Measurements from ENCODE around the gene UNC5C. TPM values are rescaled to one million over a fixed set of nuclear protein-coding genes. Genes with fewer than 3 reads are reported as not detected.

The UNC5C gene
- total and polyA plus RNA-seq, 2 of the 8 experiments (the other 6 are each of a cell fraction or from before 2014, with no cell fraction given) = 0.30 to 1.3 TPM

GRCh38 chr4:95410387-95410977, 138.3 kb downstream of the UNC5C start:
- Histone ChIP-seq H2BK20ac (ENCODE audit: low read length) (no peak overlapping the region), H2BK5ac (ENCODE audit: low read depth, low read length) (no peak overlapping the region), H3K27me3 (replicated peaks in 1 of 4; ENCODE audit: control insufficient read depth in 3 of 4, extremely low read depth in 1 of 4, insufficient read depth in 3 of 4, low read length in 3 of 4) (no peaks in the 10 kb centered on the region), H3K23ac (ENCODE audit: insufficient read length) (no peak overlapping the region), H2BK12ac (ENCODE audit: low read depth, low read length) (no peak overlapping the region), H2BK15ac (ENCODE audit: low read length) (no peak overlapping the region), H3K9ac (replicated peaks in 1 of 4; ENCODE audit: extremely low read depth in 1 of 4, low read depth in 3 of 4, low read length in 3 of 4) (no peak overlapping the region; a peak in 2 of 7 replicates), H4K20me1 (replicated peaks in 1 of 2; ENCODE audit: control insufficient read depth in 1 of 2, insufficient read depth in 2 of 2, low read length in 2 of 2) (no peaks in the 10 kb centered on the region), H3K14ac (ENCODE audit: insufficient read length) (no peak overlapping the region), H3K4ac (replicated peaks; ENCODE audit: insufficient read length, low read depth, low read length) (no peak overlapping the region), H3K4me1 (replicated peaks in 1 of 4; ENCODE audit: control insufficient read depth in 3 of 4, insufficient read depth in 4 of 4, low read length in 3 of 4) (no peaks in the 10 kb centered on the region), H4K5ac (ENCODE audit: insufficient read length, low read depth, low read length) (no peak overlapping the region), H3K56ac (replicated peaks; ENCODE audit: insufficient read length, low read depth, low read length) (no peak overlapping the region), H4K8ac (ENCODE audit: extremely low read depth, insufficient read depth, low read length) (no peak overlapping the region), H3K18ac (ENCODE audit: extremely low read depth, low read length) (no peak overlapping the region), H2AFZ (ENCODE audit: low read length) (0 out of 2 replicates have a peak overlapping the region, but pooled peaks have one; percentile 65), H3K79me2 (ENCODE audit: control insufficient read depth in 1 of 2, insufficient read depth in 2 of 2, low read length in 2 of 2) (no peaks in the 10 kb centered on the region), H3K23me2 (ENCODE audit: low read depth, low read length) (no peaks in the 10 kb centered on the region), H2AK5ac (ENCODE audit: low read depth, low read length) (no peak overlapping the region), H3K79me1 (ENCODE audit: low read depth, low read length) (no peaks in the 10 kb centered on the region), H3K4me3 (ENCODE audit: extremely low read depth in 1 of 4, insufficient read depth in 2 of 4, low read depth in 3 of 4, low read length in 4 of 4) (no peak overlapping the region), H3K27ac (ENCODE audit: low read depth, low read length) (no peak overlapping the region), H4K91ac (replicated peaks; ENCODE audit: insufficient read length, low read length) (no peak overlapping the region), H3K9me3 (ENCODE audit: insufficient read depth in 2 of 2, low read depth in 1 of 2, low read length in 1 of 2) (no peaks in the 10 kb centered on the region), H3K36me3 (ENCODE audit: control insufficient read depth in 2 of 4, insufficient read depth in 4 of 4, low read length in 3 of 4) (no peaks in the 10 kb centered on the region), H3K4me2 (ENCODE audit: insufficient read depth in 1 of 2, low read depth in 2 of 2, low read length in 2 of 2) (no peak overlapping the region), H2BK120ac (replicated peaks; ENCODE audit: low read depth, low read length) (no peak overlapping the region)
- POLR2A ChIA-PET (ENCODE audit: partially characterized antibody) = no interaction called here
- CTCF ChIA-PET (ENCODE audit: partially characterized antibody) = no interaction called here
- DNase-seq (ENCODE audit: low read depth in 1 of 2, low spot score in 2 of 2) (no peak), FAIRE-seq (no peak)
- 82% methylated on average over 3 of the region's 4 CpGs; no CpG with 5 or more reads in 1 of the 2 experiments for WGBS, 2 experiments (ENCODE audit: extremely low coverage in 1 of 2, insufficient coverage in 1 of 2, insufficient read length in 1 of 2, insufficient replicate concordance in 2 of 2, low coverage in 1 of 2, low lambda C conversion rate in 2 of 2, missing lambda C conversion rate in 1 of 2)
- TF ChIP-seq KDM5A (IDR thresholded peaks at IDR 0.05; ENCODE audit: low read length) (no peak), RXRA (IDR thresholded peaks at IDR 0.05; ENCODE audit: insufficient read depth, low read depth, low read length) (no peak), RNF2 (IDR thresholded peaks at IDR 0.05; ENCODE audit: borderline replicate concordance, low read depth, low read length, missing control alignments, poor library complexity, severe bottlenecking) (no peak), RAD21 (IDR thresholded peaks at IDR 0.05 in 1 of 2, conservative IDR thresholded peaks at IDR 0.05 in 1 of 2; ENCODE audit: low read depth in 2 of 2, low read length in 2 of 2) (no peak), SIRT6 (IDR thresholded peaks at IDR 0.05; ENCODE audit: low read length) (no peak), HDAC2 (IDR thresholded peaks at IDR 0.05; ENCODE audit: borderline replicate concordance in 1 of 2, low read depth in 2 of 2, low read length in 2 of 2) (no peak), TEAD4 (IDR thresholded peaks at IDR 0.05; ENCODE audit: low read depth, low read length) (no peak), GTF2F1 (IDR thresholded peaks at IDR 0.05; ENCODE audit: borderline replicate concordance, low read depth, low read length) (no peak)
